Measurements from ENCODE around the gene FHL2. TPM values are rescaled to one million over a fixed set of nuclear protein-coding genes. Genes with fewer than 3 reads are reported as not detected.

Gene FHL2
- polyA plus RNA-seq, 3 donors = 0.03 TPM; not detected in 1

DNA sequence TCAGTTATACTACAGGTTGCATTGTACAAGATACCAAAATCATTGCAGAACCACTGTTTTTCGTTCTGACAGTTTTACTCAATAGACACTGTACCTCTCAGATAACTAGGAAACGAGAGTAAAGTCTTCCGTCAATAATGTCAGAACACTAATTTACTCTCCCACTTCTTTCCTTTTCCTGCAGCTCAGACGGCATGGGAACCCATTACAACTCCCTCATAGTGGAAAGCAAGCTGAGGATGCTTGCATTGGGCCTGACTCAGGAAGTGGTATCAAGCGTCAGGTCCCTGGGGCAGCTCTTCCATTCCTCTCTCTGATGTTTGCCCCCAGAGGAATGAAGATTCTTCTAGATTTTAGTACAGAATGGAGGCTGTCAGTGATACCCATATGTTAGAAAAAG is 23.9 kb upstream of the FHL2 start:
- H3K36me3 Mint-ChIP-seq = no peaks in the 10 kb centered on the region
- no peak for TF ChIP-seq CTCF (IDR thresholded peaks at IDR 0.05)
- intact Hi-C loops (cut with micrococcal nuclease) = no loop called here
- no peak for DNase-seq
- Histone ChIP-seq H4K20me1 (ENCODE audit: insufficient read depth, low read length) (no peaks in the 10 kb centered on the region), H3K27me3 (ENCODE audit: control insufficient read depth in 2 of 2, insufficient read depth in 2 of 2, low read length in 2 of 2) (peaks cover 0 to 5% of the 10 kb centered on the region in 2 donors), H3K27ac (ENCODE audit: low read depth in 1 of 2, low read length in 2 of 2) (no peak overlapping the region), H3K79me2 (ENCODE audit: insufficient read depth, low read length) (no peaks in the 10 kb centered on the region), H3K4me2 (replicated peaks; ENCODE audit: extremely low read depth, low read length, poor library complexity, severe bottlenecking) (no peak overlapping the region), H3K4me1 (ENCODE audit: control insufficient read depth in 1 of 2, insufficient read depth in 2 of 2, low read length in 2 of 2) (no peaks in the 10 kb centered on the region), H3K4me3 (replicated peaks in 1 of 3; ENCODE audit: low read depth in 2 of 3, low read length in 3 of 3) (no peak overlapping the region), H3K9ac (ENCODE audit: insufficient read depth, low read length, poor library complexity, severe bottlenecking) (no peak overlapping the region), H3K9me3 (replicated peaks in 1 of 2; ENCODE audit: control insufficient read depth in 1 of 2, insufficient read depth in 1 of 2, low read length in 2 of 2) (no peaks in the 10 kb centered on the region), H2AFZ (ENCODE audit: insufficient read depth, low read depth, low read length, poor library complexity, severe bottlenecking) (no peak overlapping the region), H3K36me3 (replicated peaks in 1 of 2; ENCODE audit: control insufficient read depth in 1 of 2, insufficient read depth in 2 of 2, low read length in 2 of 2) (no peaks in the 10 kb centered on the region)
- peaks cover 7% of the 10 kb centered on the region for H3K4me1 Mint-ChIP-seq
- H3K27me3 Mint-ChIP-seq (ENCODE audit: low read depth in 3 of 3) = peaks cover 4 to 10% (median 9%) of the 10 kb centered on the region in 3 donors
- WGBS (ENCODE audit: insufficient coverage) = 85% methylated on average over 4 of the region's 5 CpGs
- peaks cover 0 to 12% (median 4%) of the 10 kb centered on the region in 7 donors for H3K9me3 Mint-ChIP-seq
- H3K4me3 Mint-ChIP-seq = no peak overlapping the region
- H3K27ac Mint-ChIP-seq = no peak overlapping the region

GRCh38 chr2:105421053-105421452 is 22.2 kb upstream of the FHL2 start:
- no peak for TF ChIP-seq CTCF (IDR thresholded peaks at IDR 0.05)
- 100% methylated on average over 1 of the region's 2 CpGs for WGBS (ENCODE audit: insufficient coverage)
- no peak overlapping the region for H3K4me3 Mint-ChIP-seq

More at GRCh38 chr2:105421053-105421452, 22.2 kb upstream of the FHL2 start:
- H3K36me3 Mint-ChIP-seq = no peaks in the 10 kb centered on the region
- peaks cover 1% of the 10 kb centered on the region for H3K4me1 Mint-ChIP-seq
- Histone ChIP-seq H3K9me3 (replicated peaks in 1 of 2; ENCODE audit: control insufficient read depth in 1 of 2, insufficient read depth in 1 of 2, low read length in 2 of 2) (no peaks in the 10 kb centered on the region), H3K4me2 (replicated peaks; ENCODE audit: extremely low read depth, low read length, poor library complexity, severe bottlenecking) (no peak overlapping the region), H3K36me3 (replicated peaks in 1 of 2; ENCODE audit: control insufficient read depth in 1 of 2, insufficient read depth in 2 of 2, low read length in 2 of 2) (no peaks in the 10 kb centered on the region), H3K4me1 (ENCODE audit: control insufficient read depth in 1 of 2, insufficient read depth in 2 of 2, low read length in 2 of 2) (no peaks in the 10 kb centered on the region), H4K20me1 (ENCODE audit: insufficient read depth, low read length) (no peaks in the 10 kb centered on the region), H3K79me2 (ENCODE audit: insufficient read depth, low read length) (no peaks in the 10 kb centered on the region), H3K4me3 (replicated peaks in 1 of 3; ENCODE audit: low read depth in 2 of 3, low read length in 3 of 3) (no peak overlapping the region), H3K27ac (ENCODE audit: low read depth in 1 of 2, low read length in 2 of 2) (no peak overlapping the region), H2AFZ (ENCODE audit: insufficient read depth, low read depth, low read length, poor library complexity, severe bottlenecking) (no peak overlapping the region), H3K9ac (ENCODE audit: insufficient read depth, low read length, poor library complexity, severe bottlenecking) (no peak overlapping the region), H3K27me3 (ENCODE audit: control insufficient read depth in 2 of 2, insufficient read depth in 2 of 2, low read length in 2 of 2) (no peaks in the 10 kb centered on the region)
- H3K9me3 Mint-ChIP-seq = peaks cover 0 to 12% (median 4%) of the 10 kb centered on the region in 7 donors
- no peak for DNase-seq
- intact Hi-C loops (cut with micrococcal nuclease) = no loop called here
- H3K27me3 Mint-ChIP-seq (ENCODE audit: low read depth in 3 of 3) = peaks cover 2 to 6% (median 4%) of the 10 kb centered on the region in 3 donors
- H3K27ac Mint-ChIP-seq = peak overlapping the region in 1 of 7 donors; percentile 70
